Fibroblast of peridontal ligament (primary cell): ENCODE data around the gene SNAPC2.
"Not testable (repeated sequence)": the region's sequence is repeated elsewhere in the genome, so short reads cannot be mapped to it uniquely, and the experiment has no call there.

ENCODE experiments used
- DNase-seq: peaks from one replicate; pipeline ENCODE4 v3.0.0-alpha.2; 2010; ENCODE audit errors: extremely low read depth

SNAPC2 gene

DNA sequence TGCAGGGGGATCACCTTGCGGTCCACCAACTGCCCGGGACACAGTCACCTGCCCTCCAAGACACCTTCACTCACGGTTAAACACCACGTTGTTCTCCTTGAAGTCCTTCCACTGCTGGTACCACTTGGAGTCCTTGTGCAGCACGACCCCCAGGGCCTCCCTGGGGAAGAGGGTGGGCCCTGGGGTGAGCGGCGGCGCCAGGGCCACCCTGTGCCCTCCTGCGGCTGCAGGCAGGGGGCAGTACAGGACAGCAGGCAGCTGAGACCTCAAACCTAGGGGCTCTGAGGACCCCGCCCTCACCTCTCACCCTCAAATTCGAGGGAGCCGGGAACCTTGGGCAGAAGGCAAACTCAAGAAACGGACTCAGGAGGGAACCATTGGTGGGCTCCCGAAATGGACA is 13.3 kb downstream of the SNAPC2 start:
- no peak for DNase-seq

DNA sequence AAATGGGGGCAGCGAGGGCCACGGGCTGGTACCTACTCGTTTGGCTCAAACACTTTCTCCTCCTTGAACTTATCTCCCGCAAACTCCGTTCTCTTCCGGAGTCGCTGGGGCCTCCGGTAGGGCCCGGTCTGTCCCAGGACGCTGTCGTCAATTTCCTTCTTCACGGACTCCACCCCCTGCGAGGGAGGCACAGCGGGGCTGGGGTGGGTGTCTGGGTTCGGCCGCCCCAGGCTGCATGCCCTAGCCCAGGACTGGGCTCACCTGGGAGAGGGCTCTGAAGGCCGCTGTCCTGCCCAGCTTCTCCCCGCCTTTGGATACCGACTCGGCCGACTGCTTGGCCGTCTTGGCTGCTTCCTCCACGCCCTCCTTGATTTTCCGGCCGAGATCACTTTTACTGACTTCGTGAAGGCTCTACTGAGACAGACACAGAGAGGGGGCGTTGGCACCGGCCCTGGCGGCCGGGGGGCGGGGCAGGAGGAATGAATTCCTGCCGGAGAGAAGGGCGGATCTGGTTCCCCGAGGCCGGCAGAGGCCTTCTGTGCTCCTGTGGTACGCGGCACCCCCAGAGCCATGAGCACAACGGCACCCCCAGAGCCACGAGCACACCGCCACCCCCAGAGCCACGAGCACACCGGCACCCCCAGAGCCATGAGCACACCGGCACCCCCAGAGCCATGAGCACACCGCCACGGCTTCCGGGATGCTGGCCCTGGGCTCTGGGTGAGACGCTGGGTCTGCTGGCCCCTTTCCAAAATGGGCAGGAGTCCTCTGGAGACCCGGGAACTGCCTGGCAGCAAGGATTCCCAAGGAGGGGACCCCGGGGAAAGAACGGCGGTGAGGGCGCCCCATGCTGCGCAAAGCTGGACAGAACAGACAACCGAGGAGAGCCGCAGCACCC is 13.9 kb downstream of the SNAPC2 start:
- no peak for DNase-seq

DNA sequence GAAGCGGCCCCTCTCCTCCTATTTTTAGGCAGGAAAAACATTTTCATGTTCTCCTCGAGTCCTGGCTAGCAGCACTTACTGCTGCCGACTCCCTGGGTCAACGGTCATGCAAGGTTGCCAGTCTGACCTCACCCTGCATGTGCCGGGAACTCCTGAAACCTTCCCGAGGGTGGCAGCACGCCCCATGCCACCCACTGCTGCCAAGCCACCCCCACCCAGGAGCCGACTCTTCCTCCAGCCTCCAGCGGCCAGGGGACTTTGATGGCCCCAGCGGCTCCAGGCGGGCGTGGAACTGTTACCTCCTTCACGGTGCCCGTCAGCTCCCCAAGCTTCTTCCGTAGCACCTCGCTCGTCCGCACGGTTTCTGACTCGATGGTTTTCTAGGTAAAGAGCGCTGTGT is 14.6 kb downstream of the SNAPC2 start:
- no peak for DNase-seq

DNA sequence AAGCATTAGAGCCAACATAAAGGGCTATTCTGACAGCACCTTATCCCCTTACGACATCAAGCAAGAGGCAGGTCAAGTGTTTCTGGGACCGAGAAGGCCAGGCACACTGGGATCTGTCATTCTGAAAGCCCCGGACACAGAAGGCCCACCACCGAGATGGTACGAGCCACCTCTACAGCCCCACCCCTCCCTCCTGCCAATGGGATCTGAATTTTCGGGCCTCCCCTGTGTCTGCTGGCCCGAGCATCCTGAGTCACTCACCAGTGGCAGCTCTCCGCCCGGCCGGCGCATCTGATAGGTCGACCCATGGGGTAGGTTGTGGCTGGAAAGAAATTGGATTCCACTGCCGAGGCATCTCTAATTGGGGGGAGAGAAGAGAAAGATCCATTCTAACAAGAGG is 20.7 kb downstream of the SNAPC2 start:
- DNase-seq, result no peak

DNA sequence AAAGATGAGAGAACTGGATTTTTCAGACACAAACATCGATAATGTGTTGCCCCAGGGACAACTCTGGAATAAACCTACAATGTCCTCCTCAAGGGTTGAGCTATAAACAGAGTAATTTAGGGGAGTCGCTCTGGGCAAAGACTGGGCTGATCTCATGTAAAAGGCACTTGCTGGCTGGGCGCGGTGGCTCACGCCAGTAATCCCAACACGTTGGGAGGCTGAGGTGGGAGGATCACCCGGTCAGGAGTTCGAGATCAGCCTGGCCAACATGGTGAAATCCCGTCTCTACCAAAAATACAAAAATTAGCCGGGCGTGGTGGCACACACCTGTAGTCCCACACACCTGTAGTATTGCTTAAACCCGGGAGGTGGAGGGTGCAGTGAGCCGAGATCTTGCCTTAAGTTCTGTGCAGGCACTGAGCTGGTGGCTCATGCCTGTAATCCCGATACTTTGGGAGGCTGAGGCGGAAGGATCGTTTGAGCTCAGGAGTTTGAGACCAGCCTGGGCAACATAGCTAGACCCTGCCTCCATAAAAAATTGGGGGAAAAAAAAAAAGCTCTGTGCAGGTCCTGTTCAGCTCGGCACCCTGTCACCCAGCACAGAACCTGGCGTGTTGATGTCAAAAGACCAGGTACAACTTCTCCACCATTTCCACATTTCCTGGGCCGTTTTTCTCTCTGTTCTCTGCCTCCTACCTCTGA is 21.9 kb downstream of the SNAPC2 start:
- no peak for DNase-seq

DNA sequence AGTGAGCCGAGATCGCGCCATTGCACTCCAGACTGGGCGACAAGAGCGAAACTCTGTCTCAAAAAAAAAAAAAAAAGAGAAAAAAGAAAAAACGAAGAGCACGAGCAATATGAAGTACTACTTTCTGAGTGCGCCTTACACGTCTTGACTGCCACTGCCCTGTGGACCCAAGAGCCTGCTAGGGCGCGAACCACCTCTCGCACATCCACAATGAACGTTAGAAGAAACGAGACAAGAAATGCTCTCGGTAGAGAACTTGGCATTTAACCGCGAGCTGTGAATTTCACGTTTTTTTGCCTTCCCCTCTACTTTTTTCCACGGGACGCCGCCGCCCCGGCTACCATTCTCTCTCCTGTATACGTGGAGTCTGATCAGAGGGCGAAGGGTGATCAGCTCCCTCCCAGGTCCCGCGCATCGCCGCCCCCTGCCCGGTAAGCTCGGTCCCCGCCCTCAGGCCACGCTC is 22.9 kb downstream of the SNAPC2 start:
- DNase-seq, result peak; percentile 22

DNA sequence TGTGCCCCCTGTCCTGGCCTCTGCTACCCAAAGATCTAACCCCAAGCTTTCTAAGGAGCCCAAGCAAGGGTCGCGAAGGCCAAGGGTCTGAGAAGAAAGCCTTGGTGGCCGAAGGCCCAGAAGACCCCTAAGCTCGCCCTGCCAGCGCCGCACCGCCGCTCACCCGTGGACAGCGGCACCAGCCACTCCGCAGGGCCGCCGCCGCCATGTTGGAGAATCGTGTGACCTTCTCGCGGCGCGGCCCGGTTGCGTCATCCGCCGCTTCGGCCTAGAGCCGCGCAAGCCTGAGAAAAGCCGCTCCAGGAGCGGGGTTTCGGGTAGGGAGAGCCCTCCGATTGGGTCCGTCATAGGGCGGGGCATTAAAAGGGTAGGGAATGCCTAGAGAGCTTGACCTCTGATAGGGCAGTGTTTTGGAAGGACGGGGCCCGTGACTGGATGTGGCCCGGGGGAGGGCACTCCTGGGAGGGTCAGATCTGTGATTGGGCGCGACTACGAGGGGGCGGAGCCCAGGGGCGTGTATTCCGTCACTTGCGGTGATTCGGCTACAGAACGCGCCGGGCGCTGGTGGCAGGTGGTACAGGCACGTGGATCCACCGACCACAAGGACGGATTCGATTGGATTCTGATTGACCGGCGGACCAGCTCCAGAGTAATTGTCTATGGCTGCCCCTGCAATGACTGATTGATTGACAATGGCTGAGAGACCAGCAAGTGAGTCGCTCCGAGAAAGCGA is 23.5 kb downstream of the SNAPC2 start, which contains the start of gene TIMM44:
Gene TIMM44 (minus strand): TSS at position 223 of the 733 bp plus-strand sequence. CDS start 15 bp downstream, at position 208.
- DNase-seq, result peak; percentile 99

DNA sequence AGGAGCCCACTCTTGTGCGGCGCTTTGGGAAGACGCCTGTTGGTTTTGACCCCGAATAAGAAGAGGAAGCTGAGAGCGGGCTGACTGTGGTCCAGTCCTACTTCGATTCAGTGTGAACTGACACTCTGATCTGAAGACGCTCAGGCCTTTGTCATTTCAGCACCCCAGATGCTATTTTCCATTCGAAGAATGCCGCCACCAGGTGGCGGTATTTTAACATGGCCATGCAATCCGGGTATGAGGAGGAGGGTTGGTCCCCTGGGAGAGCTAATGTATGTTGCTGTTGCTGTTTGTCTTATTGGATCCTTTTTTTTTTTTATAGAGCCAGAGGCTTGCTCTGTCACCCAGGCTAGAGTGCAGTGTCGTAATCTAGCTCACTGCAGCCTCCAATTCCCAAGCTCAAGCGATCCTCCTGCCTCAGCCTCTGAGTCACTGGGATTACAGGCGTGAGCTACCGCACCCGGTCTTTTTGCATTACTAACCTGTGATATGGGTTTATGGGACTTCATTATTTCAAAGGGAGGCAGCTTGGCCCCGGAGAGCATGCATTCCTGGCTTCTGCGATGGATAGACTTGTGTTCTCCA is 24.1 kb downstream of the SNAPC2 start:
- DNase-seq, result peak; percentile 91

DNA sequence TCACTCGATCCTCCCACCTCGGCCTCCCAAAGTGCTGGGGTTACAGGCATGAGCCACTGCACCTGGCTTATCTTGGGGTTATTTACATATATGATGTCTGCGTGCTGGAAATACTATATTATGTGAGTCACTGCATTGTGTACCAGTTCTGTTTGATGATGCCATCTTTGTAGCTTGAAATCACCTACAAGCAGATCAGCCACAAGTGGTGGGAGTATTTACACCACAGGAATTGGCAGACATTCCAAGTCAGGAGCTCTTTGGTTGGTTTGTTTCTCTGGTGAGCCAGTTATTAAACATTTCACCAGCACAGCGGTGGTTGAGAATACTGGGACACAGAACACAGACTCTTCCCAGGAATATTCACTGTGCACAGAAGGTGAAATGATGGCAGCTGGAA is 27.8 kb downstream of the SNAPC2 start:
- no peak for DNase-seq

DNA sequence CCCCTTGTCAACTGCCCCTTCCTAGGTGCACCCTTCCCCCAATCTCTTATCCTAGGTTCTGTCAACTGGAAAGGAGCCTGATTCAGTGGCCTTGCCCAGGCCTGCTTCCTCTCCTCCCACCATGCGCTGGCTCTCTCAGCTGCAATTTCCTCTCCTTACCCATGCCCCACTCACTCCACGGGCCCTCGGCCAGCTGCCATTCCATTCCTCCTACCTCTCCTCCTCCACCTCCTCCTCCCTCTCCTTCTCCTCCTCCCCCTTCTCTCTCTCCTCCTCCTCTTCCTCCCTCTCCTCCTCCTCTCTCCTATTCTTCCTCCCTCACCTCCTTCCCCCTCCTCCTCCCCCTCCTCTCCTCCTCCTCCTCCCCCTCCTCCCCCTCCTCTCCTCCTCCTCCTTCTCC is 32.9 kb downstream of the SNAPC2 start:
- peak; percentile 5 for DNase-seq

DNA sequence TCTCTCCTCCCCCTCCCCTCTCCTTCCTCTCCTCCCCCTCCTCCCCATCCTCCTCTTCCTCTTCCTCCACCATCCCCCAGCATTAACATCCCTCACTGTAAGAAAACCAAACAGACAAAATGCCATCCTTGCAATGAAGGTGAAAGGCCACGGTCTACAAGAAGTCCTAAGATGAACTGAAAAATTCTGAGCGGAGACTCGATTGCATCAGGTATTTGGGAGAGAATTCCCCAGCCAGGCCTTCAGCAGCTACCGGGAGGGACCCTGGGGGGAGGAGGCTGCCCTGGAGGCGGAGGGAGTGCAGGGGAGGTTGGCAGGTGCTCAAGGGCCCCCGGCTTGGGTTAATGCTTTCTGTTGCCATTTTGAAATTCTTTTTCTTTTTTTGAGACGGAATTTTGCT is 33.4 kb downstream of the SNAPC2 start:
- no peak for DNase-seq

DNA sequence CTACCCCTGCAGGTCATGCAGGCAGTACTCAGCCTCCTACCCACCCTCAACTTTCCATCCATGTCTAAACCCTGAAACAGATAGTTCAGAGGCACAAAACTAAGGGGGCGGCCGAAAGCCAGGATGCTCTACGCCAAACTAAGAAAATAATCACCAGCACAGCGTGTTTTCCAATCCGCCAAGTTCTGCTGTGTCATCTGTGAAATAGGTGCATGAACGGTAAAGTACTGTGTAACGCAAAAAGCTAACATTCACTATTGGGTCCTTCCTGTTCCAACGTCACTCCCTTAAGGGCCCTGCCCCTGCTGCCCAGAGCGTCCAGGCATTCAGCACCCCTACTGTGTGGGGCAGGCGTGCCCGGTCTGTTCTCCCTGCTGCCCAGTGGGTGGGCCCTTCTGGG is 35.6 kb downstream of the SNAPC2 start:
- DNase-seq, result no peak

DNA sequence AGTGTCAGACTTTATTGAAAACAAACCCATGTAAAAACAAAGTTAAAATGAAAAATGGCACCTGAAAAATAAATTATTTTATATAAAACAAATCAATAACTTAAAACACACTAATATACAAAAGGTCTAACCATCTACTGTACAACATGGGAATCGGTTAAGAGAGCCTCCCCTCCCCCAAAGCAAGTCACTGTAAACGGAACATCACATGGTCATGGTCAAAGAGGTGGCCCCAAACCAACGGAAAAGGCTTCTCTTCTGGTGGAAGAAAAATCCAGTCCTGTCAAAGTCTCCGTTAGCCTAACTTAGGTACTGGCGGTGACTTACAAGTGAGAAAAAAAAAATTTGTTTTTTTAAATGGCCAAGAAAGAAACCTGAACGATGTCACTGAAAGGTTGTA is 39.1 kb downstream of the SNAPC2 start:
- no peak for DNase-seq

DNA sequence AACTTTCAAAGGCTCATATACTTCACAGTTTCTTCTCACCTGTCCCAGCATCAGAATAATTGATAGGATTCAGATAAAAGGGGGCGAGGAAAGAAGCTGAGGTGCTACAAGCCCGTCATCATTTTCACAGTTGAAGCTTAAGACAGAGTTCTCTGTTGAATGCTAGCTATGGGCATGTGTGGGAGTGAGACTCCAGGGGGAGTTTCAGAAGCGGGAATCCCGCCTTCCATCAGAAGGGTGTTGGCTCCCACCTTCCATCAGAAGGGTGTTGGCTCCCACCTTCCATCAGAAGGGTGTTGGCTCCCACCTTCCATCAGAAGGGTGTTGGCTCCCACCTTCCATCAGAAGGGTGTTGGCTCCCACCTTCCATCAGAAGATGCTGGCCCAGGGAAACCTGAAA is 40.9 kb downstream of the SNAPC2 start:
- DNase-seq, result not testable (repeated sequence)

DNA sequence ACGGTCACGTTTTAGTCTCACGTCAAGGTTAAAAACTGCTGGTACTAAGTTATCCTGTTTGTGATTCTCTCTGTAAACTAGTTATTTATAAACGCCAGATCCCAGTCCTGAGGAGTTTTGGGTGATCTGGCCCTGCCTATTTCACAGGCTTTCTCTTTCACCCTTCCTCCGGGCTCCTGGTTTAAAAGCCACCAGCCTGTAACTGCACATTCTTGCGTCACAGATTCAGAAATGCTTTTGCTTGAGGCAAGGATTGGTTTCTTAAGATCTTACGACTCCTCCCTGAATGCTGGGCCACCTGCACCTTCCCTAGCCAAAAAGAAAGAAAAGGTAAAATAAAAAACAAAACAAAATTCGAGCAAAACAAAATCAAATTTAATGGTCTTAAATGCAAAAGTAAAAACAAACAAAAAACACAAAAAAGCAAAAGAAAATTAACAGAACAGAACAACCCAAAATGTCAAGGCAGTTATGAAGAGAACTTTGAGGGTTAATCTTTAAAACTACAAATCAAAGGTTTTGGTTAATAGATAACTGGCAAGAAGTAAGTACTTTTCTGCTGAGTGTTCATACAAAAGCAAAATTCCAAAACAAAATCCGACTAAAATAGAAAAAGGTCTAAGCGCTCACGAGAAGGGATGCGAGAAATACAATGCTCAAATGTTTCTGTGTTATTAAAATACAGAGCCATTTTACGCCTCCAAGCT is 41.9 kb downstream of the SNAPC2 start:
- no peak for DNase-seq

DNA sequence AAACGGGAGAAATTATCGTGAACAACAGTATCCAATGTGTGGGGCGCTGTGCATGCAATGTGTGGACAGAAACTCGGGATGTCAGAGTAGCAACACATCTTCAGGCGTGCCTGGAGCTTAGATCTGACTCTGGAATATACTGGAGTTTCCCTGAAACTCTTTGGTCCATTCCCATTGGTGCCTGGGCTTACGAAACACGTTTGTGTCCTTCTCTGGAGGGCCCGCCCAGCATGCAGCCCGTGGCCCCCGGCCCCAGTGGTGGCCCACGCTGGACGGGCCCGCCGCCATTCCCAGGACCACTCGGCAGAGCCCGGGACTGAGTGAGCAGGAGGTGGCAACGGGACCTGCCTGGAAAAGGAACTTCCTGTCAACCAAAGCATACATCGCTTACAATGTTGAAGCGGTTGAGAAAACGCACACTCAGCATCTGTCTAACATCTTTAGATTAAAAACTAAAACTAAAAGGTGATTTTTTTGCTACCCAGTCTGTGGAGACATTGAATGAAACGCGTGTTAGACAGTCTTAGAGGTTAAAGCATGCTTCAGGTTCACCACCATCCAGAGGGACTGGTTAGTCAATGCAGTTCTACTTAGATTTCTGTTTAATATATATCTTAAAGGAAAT is 42.6 kb downstream of the SNAPC2 start:
- no peak for DNase-seq

DNA sequence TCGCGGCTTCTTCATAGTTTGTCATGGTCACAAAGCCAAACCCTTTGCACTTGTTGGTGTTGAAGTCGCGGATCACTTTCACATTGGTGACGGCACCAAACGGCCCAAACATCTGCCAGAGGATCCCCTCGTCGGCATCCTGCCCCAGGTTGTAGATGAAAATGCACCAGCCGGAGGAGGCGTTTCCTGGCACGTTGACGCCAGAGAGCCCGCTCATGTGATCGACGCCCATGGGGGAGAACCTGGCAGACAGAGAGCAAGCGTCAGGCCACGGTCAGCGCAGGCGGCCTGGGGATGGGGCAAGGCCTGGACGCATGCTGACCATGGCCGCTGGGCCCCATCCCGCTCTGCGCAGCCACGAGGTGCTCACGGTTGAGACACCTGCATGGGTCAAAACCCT is 43.4 kb downstream of the SNAPC2 start:
- no peak for DNase-seq

DNA sequence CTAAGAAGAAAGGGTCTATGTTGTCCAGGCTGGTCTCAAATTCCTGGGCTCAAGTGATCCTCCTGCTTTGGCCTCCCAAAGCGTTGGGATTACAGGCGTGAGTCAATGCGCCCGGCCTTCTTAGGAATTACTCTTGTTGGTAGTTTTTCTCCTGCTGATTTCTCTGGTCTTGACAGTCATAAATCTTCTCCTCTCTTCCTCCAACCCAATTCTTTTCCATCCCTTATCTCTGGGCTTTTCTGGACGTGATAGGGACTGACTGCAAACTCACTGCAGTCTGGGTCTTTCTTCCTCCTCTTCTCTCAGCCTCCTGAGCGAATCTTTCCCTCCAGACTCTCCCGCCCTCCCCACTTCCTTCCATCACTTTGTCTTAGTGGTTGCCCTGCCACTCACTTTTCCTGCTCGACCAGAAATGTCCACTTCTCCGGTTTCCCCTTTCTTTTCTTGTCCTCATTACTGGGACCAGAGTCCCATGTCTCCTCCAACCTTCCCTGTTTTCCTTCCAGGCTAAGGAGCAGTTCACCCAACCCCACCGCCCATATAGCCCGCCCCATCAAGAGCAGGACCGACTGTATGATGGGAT is 45.2 kb downstream of the SNAPC2 start:
- no peak for DNase-seq

DNA sequence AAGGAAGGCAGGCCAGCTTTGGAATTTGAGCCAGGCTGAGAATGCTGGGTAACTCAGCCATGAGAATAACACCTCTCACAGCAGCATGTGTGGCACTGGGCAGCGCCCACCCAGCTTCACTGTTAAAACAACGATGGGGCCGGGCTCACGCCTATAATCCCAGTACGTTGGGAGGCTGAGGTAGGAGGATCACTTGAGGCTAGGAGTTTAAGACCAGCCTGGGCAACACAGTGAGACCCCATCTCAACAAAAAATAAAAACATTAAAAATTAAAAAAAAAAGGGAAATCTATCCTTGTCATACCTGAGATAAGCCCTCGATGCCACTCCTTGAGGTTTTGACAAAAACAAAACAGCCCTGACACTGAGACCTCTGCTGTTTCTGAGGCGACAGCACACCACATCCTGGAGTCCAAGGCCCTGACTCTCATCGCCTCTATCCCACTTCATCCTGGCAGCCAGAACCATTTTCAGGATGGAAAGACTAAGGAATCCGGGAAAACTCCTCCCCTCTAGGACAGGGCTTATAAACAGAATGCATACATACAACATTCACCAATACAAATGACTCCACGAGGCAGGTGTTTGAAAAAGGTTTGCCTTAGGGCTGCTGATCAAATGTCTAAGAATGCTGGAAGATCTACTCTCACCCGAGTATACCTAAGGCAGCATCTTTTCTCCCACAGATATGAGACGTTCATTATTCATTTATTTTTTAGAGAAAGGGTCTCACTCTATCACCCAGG is 46.0 kb downstream of the SNAPC2 start:
- no peak for DNase-seq
